Muscle of arm (tissue), 14 donors: ENCODE data around the gene TOGARAM1. TPM values are rescaled to one million over a fixed set of nuclear protein-coding genes. Genes with fewer than 3 reads are reported as not detected.

Experiments used
- DNase-seq: peaks from one replicate; pipeline ENCODE4 v3.0.0-alpha.2; 2013
- long read RNA-seq, 11 donors: transcript quantifications; one replicate each; lab custom pipeline, GENCODE V29; 2026
- polyA plus RNA-seq, 12 donors: library from polyadenylated mRNA; unstranded; fragments of 120-200 nt; gene quantifications; one replicate each; pipeline ENCODE4 v1.2.1, GENCODE V29; 2013; ENCODE audit not compliant: insufficient read length in 12 of 12

TOGARAM1 gene, protein sequence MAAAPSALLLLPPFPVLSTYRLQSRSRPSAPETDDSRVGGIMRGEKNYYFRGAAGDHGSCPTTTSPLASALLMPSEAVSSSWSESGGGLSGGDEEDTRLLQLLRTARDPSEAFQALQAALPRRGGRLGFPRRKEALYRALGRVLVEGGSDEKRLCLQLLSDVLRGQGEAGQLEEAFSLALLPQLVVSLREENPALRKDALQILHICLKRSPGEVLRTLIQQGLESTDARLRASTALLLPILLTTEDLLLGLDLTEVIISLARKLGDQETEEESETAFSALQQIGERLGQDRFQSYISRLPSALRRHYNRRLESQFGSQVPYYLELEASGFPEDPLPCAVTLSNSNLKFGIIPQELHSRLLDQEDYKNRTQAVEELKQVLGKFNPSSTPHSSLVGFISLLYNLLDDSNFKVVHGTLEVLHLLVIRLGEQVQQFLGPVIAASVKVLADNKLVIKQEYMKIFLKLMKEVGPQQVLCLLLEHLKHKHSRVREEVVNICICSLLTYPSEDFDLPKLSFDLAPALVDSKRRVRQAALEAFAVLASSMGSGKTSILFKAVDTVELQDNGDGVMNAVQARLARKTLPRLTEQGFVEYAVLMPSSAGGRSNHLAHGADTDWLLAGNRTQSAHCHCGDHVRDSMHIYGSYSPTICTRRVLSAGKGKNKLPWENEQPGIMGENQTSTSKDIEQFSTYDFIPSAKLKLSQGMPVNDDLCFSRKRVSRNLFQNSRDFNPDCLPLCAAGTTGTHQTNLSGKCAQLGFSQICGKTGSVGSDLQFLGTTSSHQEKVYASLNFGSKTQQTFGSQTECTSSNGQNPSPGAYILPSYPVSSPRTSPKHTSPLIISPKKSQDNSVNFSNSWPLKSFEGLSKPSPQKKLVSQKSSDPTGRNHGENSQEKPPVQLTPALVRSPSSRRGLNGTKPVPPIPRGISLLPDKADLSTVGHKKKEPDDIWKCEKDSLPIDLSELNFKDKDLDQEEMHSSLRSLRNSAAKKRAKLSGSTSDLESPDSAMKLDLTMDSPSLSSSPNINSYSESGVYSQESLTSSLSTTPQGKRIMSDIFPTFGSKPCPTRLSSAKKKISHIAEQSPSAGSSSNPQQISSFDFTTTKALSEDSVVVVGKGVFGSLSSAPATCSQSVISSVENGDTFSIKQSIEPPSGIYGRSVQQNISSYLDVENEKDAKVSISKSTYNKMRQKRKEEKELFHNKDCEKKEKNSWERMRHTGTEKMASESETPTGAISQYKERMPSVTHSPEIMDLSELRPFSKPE (N-terminal part only)
- 10 to 100 TPM in 11 of 12 donors, not detected in 1; 22.3 to 34.5 (median 30.7) TPM for polyA plus RNA-seq
- long read RNA-seq, donor 1, full-length matches to known transcripts: 4 of 12 reads
- long read RNA-seq, donor 1, partial matches to known transcripts: 8 of 12 reads
- long read RNA-seq, donor 1, other reads (novel, unspliced or antisense): 0 of 12 reads
- long read RNA-seq, donor 2, full-length matches to known transcripts: 1 of 10 reads
- long read RNA-seq, donor 2, partial matches to known transcripts: 9 of 10 reads
- long read RNA-seq, donor 2, other reads (novel, unspliced or antisense): 0 of 10 reads
- long read RNA-seq, donor 3, full-length matches to known transcripts: 1 of 1 reads
- long read RNA-seq, donor 3, partial matches to known transcripts: 0 of 1 reads
- long read RNA-seq, donor 3, other reads (novel, unspliced or antisense): 0 of 1 reads
- long read RNA-seq, donor 4, full-length matches to known transcripts: 1 of 1 reads
- long read RNA-seq, donor 4, partial matches to known transcripts: 0 of 1 reads
- long read RNA-seq, donor 4, other reads (novel, unspliced or antisense): 0 of 1 reads
- long read RNA-seq, donor 5, full-length matches to known transcripts: 5 of 30 reads
- long read RNA-seq, donor 5, partial matches to known transcripts: 25 of 30 reads
- long read RNA-seq, donor 5, other reads (novel, unspliced or antisense): 0 of 30 reads
- long read RNA-seq, donor 6, partial matches to known transcripts: 5 of 5 reads
- long read RNA-seq, donor 6, other reads (novel, unspliced or antisense): 0 of 5 reads
- long read RNA-seq, donor 7: 0 reads
- long read RNA-seq, donor 8, full-length matches to known transcripts: 2 of 14 reads
- long read RNA-seq, donor 8, partial matches to known transcripts: 12 of 14 reads
- long read RNA-seq, donor 8, other reads (novel, unspliced or antisense): 0 of 14 reads
- long read RNA-seq, donor 9, partial matches to known transcripts: 9 of 10 reads
- long read RNA-seq, donor 9, other reads (novel, unspliced or antisense): 0 of 10 reads
- long read RNA-seq, donor 10, full-length matches to known transcripts: 3 of 13 reads
- long read RNA-seq, donor 10, partial matches to known transcripts: 10 of 13 reads
- long read RNA-seq, donor 10, other reads (novel, unspliced or antisense): 0 of 13 reads
- long read RNA-seq, donor 11, full-length matches to known transcripts: 2 of 14 reads
- long read RNA-seq, donor 11, partial matches to known transcripts: 12 of 14 reads
- long read RNA-seq, donor 11, other reads (novel, unspliced or antisense): 0 of 14 reads

DNA sequence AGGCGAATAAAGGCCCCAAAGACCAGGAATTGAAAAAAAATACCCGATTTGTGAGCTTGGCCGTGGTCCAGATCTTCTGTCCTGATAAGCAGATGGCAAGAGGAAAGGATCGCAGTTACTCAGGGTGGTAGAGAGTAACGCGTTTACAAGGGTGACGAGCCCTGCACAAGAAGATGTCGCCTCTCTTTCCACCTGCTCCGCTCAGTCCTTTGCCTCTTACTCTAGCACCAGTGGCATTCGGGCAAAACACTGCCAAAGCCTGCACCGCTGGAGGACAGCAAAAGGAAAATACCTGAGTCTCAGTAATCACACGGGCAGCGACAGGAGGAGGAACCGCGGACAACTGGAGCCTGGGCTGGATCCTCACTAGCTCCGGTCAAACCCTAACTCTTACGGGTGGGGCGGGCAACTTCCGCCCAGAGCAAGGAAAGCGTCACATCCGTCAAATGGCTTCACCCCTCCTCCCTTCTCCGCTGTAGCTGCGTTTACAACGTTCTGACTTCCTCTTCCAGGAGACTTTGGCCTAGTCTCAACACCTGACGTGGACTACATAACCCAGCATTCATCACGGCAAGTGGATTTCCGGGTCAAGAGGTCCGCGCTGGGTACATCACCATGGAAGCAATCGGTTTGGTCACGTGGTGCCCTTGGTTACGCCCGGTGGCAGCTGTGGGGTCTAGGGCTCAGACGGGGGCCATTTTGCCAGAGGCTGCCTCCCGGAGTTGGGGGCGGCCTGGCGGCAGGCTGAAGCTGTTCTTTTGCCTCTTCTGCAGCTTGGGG, at the start of gene TOGARAM1, which contains the start of gene KLHL28:
TSS of gene TOGARAM1 (plus strand) at position 637 of the 780 bp plus-strand sequence. CDS start 232 bp downstream, outside the sequence.
TSS of gene KLHL28 (minus strand) at position 394 of the 780 bp plus-strand sequence. CDS start 16,019 bp downstream, outside the sequence.
- DNase-seq: peak; percentile 100

DNA sequence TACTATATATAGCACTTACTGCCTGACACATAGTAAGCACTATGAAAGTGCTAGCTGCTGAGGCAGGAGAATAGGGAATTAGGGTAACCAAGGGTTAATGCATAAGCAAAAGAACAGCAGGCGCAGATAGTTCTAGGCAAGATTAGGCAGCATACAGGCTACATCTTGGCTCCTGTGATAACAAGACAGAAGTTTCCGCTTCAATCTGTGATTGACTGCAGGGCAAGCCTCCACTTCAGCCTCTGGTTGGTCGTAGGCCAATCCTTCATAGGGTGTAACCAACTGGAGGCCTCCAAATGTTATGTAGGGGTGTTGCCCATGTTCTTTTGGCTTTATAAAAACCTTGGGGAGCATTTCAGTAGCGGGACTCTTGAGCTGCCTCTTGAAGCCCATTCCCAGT, 47.1 kb upstream of the TOGARAM1 start:
- peak; percentile 56 for DNase-seq

DNA sequence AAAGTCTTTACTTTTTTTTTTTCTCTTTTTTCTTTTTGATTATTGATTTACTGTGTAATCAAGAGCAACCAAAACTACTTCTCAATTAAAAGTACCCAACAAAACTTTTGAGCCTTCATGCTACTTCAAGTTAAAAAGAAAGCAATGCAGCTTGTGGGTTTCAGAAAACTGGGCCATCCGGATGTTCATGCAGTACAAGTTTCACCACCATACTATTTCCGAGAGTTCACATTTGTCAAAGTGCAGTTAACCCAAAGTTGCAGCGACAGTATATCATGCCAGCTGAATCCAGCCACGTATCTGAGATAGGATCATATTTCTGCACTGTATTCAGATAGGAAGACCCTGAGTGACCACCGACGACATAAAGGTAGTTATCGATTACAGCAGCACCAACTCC, 33.2 kb upstream of the TOGARAM1 start:
- DNase-seq: no peak

DNA sequence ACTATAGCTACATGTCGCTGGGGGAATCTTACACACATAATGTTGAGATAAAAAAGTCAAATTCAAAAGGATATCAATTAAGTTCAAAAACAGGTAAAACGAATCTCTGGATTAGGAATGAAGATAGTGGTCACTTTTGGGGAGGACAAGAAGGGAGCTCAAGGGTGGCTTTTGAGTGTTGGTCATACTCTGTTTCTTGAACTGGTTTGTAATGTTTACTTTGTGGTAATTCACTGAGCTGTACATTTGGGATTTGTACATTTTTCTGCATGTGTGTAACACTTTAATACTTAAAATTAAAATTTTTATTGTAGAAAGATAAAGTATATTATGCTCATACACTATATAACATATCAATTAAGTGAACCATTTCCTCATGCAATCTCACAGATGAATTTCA, 26.8 kb upstream of the TOGARAM1 start:
- no peak for DNase-seq

DNA sequence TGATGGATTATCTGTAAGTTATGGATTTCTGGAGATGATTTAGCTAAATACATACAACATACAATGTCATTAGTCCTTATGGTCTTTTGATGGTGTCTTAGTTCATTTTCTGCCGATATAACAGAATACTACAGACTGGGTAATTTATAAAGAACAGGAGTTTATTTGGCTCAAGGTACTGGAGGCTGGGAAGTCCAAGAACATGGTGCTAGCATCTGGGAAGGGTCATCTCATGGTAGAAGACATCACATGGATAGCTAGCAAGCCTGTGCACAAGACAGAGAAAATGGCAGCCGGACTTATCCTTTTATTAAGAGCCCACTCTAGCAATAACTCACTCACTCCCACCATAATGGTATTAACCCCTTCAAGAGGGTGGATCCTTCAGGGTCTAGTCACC, 24.4 kb upstream of the TOGARAM1 start:
- no peak for DNase-seq

DNA sequence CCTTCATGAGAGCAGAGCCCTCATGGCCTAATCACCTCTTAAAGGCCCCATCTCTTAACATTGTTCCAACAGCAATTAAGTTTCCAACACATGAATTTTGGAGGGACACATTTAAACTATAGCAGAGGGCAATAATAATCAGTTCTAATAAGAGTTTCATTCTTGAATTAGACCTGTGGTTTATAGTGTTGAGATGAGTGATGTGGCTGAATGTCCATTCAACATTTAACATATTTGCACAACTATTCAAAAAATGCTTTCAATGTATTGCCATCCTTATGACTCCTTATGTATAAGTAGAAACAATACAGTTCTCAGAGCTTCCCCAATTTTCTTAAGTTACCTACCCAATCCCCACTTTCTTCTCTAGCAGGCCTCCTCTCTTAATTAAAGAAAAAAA, 21.8 kb upstream of the TOGARAM1 start:
- no peak for DNase-seq

DNA sequence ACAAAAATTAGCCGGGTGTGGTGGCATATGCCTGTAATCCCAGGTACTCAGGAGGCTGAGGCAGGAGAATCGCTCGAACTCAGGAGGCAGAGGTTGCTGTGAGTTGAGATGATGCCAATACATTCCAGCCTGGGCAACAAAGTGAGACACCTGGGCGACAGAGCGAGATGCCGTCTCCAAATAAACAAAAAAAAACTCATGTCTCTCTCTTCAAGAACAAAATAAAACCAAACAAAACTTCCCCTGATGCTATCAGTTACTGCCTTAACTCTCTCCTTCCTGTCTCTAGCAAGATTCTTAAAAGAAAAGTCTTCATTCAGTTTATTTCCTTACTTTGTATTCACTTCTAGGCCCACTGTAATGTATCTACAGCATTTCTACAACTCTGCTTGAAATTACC, 21.0 kb upstream of the TOGARAM1 start:
- no peak for DNase-seq

DNA sequence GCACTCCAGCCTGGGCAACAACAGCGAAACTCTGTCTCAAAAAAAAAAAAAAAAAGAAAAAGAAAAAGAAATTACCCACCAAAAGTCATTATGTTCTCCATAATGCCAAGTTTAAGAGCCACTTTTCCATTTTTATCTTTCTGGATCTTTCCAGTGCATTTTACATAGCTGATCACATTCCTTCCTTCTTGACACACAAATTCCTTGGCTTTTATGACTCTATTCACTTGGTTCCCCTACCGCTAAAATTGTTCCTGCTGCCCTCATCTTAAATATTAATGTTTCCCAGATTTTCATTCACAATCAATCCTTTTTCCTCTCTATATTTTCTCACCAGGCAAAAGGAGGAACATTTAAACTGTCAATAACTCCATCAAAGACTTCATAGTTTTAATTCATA, 20.4 kb upstream of the TOGARAM1 start:
- no peak for DNase-seq

DNA sequence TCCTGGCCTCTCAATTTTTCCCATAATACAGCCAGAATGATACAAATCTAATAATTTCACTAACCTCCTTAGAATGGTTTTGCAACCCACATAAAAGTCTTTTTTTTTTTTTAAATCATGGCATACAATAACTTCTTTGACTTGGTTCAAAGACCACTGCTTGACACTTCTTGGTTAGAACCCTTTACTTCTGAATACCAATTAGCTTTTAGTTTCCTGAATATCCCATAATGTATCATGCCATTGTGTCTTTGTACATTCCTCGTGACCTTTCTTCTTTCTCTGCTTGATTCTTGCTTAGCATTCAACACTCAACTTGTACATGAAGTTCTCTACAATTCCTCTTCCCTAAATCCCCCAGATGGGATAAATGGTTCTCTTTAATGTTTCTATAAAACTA, 19.6 kb upstream of the TOGARAM1 start:
- DNase-seq: no peak

DNA sequence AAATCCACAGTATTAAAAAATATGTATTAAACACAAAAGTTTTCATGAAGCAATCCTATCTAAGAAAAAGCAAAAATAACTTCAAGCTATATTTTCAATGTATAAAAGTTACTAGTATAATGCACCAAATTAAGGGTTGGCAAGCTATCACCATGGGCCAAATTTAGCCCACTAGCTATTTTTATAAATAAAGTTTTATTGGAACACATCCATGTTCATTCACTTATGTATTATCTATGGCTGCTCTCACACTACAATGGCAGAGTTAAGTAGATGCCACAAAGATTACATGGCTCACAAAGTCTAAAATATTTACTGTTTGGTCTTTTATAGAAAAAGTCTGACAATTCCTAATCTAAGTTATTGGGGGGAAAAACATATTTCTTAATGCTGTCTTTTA, 17.9 kb upstream of the TOGARAM1 start:
- no peak for DNase-seq

DNA sequence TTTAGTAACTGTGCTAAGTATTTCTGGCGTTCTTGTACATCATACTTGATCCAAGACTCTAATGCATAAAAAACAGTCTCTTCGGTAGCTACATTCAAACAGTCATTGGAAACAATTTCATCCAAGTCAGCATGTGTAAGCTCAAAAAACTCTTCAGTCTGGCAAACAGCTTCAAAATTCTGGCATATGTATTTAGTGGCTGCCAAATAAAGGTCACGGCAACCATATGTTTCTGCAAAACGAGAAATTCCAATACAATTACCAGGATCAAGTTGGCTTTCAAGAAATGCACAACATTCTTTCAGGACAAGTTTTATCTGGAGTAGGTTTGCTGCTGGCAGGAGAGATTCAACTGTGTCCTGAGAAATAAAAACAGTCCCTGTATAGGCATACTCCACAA, 16.7 kb upstream of the TOGARAM1 start:
- DNase-seq: peak; percentile 53

DNA sequence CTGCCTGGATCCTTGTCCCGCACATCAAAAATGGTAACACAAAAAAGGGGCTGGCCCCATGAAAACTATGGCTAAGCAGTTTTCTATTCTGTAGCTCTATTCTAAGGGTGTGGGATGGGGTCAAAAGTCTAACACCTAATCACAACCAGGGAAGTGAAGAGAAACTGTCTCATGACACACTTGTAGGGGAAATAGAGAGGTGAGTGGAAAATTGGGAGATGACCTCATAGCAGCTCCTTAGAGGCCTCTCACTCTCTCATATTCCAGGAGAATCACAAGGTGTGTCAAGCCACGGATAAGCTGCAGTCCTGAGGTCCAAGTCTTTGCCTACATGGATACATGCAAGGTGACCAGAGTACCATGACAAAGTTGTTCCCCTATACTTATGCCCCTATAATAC, 10.9 kb upstream of the TOGARAM1 start:
- DNase-seq: no peak

DNA sequence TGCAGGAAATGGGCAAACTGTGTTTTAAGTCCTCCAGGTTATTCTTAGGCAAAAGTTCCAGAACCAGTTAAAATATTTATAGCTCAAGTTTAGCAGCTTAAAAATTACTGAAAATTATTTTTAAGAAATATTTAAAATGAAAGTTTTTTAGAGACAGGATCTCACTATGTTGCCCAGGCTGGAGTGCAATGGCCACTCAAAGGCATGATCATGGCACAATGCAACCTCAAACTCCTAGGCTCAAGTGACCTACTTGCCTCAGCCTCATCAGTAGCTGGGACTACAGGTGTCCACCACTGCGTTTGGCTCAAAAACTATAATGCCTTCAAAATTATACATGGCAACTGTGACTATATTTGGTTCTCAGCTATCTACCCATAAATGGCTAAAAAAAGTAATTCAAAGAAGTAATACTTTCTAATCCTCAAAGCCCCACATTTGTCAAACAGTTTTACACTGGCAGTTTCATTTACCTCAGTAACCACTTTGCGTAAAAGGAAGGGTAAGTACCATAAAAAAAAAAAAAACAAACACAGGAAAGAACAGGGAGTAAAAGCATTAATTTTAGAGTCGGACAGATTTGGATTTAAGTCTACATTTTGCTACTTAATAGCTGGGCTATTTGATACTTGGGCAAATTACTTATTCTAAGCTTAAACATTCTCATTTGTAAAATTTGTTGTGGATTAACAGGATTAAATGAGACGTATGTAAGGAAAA, 9.4 kb upstream of the TOGARAM1 start:
- DNase-seq: no peak

DNA sequence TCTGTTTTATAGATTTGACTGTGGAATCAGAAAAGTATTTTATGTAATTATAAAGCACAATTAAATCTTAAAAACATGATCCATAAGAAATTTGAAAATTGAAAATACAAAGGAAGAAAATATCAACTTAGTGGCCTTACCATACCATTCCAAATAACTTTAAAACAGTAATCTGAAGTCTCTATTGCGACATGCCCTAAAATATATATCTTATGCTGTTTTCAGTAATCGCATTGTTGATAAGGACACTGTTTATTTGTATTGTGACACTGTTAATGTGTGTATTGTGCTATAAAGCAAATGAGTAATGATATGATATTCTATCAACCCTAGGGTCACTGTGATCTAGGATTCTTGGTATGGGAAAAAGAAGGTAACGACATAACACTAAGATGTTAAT, 7.2 kb upstream of the TOGARAM1 start:
- no peak for DNase-seq

DNA sequence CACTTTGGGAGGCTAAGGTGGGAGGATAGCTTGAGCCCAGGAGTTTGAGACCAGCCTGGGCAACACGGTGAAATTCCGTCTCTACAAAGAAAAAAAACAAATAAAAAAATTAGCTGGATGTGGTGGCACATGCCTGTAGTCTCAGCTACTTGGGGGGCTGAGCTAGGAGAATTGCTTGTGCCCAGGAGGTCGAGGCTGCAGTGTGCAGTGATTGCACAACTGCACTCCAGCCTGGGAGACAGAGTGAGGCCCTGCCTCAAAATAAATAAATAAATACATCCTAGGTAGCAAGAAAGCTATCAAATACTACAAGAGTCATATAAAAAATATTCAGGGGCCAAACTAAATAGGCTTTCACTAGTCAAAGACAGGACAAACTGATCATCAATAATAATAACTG, 6.5 kb upstream of the TOGARAM1 start:
- DNase-seq: no peak

DNA sequence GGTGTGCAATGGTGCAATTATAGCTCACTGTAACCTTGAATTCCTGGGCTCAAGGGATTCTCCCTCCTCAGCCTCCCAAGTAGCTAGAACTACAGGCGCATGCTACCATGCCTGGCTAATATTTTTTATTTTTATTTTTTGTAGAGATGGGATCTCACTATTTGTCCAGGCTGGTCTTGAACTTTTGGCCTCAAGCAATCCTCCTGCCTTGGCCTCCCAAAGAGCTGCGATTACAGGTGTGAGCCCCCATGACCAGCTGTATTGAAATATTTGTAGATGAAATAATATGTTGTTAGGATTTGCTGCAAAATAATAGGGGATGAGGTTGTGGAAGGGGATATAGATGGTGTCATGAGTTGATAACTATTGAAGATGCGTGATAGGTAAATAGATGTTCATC, 5.1 kb upstream of the TOGARAM1 start:
- no peak for DNase-seq

DNA sequence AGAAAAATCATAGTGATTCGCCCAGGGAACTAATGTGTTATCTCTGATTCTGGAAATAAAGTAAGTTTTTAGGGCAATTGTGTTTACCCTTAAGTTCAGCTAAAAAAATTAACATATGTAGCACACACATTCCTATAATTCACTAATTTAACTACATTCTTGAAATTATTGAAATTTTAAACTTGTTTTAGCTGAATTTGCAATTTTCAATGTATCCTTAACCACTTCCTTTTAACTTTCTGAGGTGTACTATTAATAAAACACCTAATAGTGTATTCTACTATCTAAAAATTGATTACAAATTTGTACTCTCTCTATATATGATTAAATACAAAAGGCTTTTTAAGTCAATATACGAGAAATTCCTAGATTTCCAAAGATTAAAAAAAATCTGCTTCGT, 2.5 kb upstream of the TOGARAM1 start:
- no peak for DNase-seq

DNA sequence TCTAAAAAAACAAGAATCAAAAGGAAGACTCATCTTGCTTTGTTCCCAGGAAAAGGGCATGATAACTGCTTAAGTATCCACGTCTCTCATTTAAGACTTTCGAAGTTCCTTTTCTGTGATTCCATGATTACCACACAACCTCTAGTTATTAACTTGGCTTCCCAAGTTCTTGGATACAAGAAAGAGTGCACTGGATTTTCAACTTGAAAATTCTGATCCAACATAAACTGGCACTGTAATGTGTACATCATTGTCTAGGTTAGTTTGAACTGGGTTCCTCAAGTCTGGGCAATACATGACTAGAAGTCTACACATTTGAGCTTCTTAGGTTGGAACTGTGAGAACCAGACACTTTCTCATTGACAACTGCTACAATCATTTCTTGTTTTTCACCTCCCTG, 1.8 kb upstream of the TOGARAM1 start:
- no peak for DNase-seq
